Right lobe of liver (tissue), 4 donors: ENCODE measurements around the gene P2RY13.

Source experiments
- CTCF ChIP-seq, 4 donors: fragments of 200-600 bp in 3 of 4; fragments of 450-650 bp in 1 of 4; IDR thresholded peaks; one replicate each; pipeline versions ENCODE4 v1.5.1 to v1.8.0; 2016 to 2022; ENCODE audit warnings: antibody characterized with exemption in 4 of 4, mild to moderate bottlenecking in 2 of 4
- POLR2A ChIP-seq: fragments of 450-650 bp; IDR thresholded peaks from one replicate; pipeline ENCODE4 v1.6.1; 2017; ENCODE audit warnings: antibody characterized with exemption, mild to moderate bottlenecking
- donor health status: DM: no; HTN: no; CAD: no.
- donor health status: DM: no; HTN: no; CAD: no.
- donor health status: DM: no; HTN: yes; CAD: no.

- no peak for TF ChIP-seq CTCF (IDR thresholded peaks at IDR 0.05)
- TF ChIP-seq POLR2A: no peak
Observed at GRCh38 chr3:151351648-151352047, 22.3 kb upstream of the P2RY13 start.
